ENCODE data around the gene GSTA5.
"Not testable (repeated sequence)": the region's sequence is repeated elsewhere in the genome, so short reads cannot be mapped to it uniquely, and the experiment has no call there.

The GSTA5 gene

GRCh38 chr6:52839124-52840055 lies 1.2 kb downstream of the GSTA5 start:
- H3K27me3 ChIP-seq: no peaks in the 10 kb centered on the region
- H3K4me1 ChIP-seq: no peaks in the 10 kb centered on the region
- TF ChIP-seq CTCF (IDR thresholded peaks at IDR 0.05; ENCODE audit: low read depth, low read length): peak; percentile 86
- DNase-seq: peak; percentile 78
- H3K36me3 ChIP-seq: no peaks in the 10 kb centered on the region
- H3K4me3 ChIP-seq (ENCODE audit: low read depth, low read length): no peak overlapping the region
- H3K9me3 ChIP-seq: no peaks in the 10 kb centered on the region

DNA sequence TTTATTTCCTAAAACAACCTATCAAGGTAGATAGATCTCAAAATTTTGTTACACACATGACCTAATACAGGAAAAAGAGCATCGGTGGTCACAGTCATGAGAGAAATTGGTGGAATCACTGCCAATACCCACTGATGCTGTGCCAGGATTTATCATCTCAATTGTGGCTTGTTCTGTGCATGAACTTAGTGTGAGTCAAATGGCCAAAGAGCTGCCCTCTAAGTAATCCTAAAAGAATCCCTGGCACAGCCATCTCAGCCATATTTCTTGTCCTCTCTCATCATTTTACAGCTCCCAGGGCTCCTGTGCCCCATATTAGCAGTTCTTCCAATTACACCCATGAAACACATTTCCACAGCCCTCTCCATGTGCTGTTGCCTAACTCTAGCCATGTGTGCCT lies 6.1 kb downstream of the GSTA5 start:
- H3K9me3 ChIP-seq: no peaks in the 10 kb centered on the region
- H3K4me3 ChIP-seq (ENCODE audit: low read depth, low read length): no peak overlapping the region
- H3K4me1 ChIP-seq: no peaks in the 10 kb centered on the region
- no peaks in the 10 kb centered on the region for H3K36me3 ChIP-seq
- no peak for TF ChIP-seq CTCF (IDR thresholded peaks at IDR 0.05; ENCODE audit: low read depth, low read length)
- no peaks in the 10 kb centered on the region for H3K27me3 ChIP-seq
- DNase-seq: no peak

GRCh38 chr6:52830869-52831268 lies 9.7 kb downstream of the GSTA5 start:
- H3K9me3 ChIP-seq; H3K27me3 ChIP-seq; H3K4me1 ChIP-seq; H3K36me3 ChIP-seq; DNase-seq; H3K4me3 ChIP-seq (ENCODE audit: low read depth, low read length): not testable (repeated sequence)

- no peak for TF ChIP-seq CTCF (IDR thresholded peaks at IDR 0.05; ENCODE audit: low read depth, low read length)
- DNase-seq: no peak
These were observed 11.4 kb downstream of the GSTA5 start for GRCh38 chr6:52829046-52829817.

GRCh38 chr6:52828621-52829020 lies 12.0 kb downstream of the GSTA5 start:
- H3K36me3 ChIP-seq; H3K4me1 ChIP-seq; DNase-seq; H3K4me3 ChIP-seq (ENCODE audit: low read depth, low read length); H3K9me3 ChIP-seq; H3K27me3 ChIP-seq: not testable (repeated sequence)

More at GRCh38 chr6:52829046-52829817, 11.4 kb downstream of the GSTA5 start:
- H3K27me3 ChIP-seq: no peaks in the 10 kb centered on the region
- H3K9me3 ChIP-seq: no peaks in the 10 kb centered on the region; the same call in 1 of the 2 replicates
- no peak overlapping the region for H3K4me3 ChIP-seq (ENCODE audit: low read depth, low read length)
- H3K36me3 ChIP-seq: no peaks in the 10 kb centered on the region
- H3K4me1 ChIP-seq: no peaks in the 10 kb centered on the region

DNA sequence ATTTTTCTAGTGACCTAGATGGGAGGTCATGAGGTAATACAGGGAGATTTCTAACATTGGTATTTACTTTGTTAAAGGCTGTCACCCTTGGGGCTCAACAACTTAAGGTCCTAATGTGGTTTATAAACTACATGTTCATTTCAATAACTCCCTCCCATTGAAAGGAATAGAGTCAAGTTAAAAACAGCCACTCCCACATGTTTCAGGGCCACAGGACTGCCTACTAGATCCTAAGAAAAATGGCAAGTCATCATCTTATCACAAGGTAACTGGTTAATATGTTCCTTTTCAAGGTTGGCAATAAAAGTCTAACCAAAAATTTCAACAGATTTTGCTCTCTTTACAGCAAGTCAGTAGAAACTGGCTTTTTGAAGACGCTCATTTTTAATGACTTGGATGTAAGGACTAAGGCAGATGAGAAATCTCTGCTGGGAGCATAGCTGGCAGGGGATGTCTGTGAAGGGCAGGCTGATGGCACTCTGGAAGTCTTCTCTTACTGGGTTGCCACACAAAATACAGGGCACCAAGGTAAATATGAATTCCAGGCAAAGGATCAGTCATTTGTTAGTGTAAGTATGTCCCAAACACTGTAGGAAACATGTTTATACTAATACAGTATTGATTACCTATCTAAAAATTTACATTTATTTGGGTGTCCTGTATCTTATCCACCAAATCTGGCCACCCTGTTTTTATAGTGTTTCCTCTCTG lies 13.4 kb downstream of the GSTA5 start:
- not testable (repeated sequence) for H3K9me3 ChIP-seq; H3K4me3 ChIP-seq (ENCODE audit: low read depth, low read length); H3K27me3 ChIP-seq; H3K4me1 ChIP-seq; DNase-seq; H3K36me3 ChIP-seq

DNA sequence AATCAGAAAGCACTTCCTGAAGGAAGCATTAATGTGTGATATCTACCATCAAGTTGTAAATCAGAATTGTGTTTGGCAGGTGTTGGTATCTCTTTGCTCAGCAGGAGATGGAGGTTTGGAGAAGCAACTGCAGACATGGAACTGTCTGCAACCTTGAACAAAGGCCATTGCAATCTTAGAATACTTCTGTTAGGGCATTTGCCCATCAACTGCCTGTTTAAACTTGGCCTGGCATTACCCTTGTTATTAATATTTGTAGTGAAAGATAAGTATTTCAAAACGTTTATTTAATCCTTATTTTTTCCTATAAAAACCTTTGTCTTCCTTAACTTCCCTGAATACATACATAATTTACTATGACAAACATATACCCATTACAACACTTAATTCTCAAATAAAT lies 14.1 kb downstream of the GSTA5 start:
- no peak for TF ChIP-seq CTCF (IDR thresholded peaks at IDR 0.05; ENCODE audit: low read depth, low read length)
- H3K4me3 ChIP-seq (ENCODE audit: low read depth, low read length): no peak overlapping the region
- no peaks in the 10 kb centered on the region for H3K4me1 ChIP-seq
- no peaks in the 10 kb centered on the region for H3K36me3 ChIP-seq
- no peak for DNase-seq
- H3K9me3 ChIP-seq: no peaks in the 10 kb centered on the region; the same call in 1 of the 2 replicates
- H3K27me3 ChIP-seq: no peaks in the 10 kb centered on the region

GRCh38 chr6:52825900-52826459 lies 14.6 kb downstream of the GSTA5 start:
- not testable (repeated sequence) for H3K4me1 ChIP-seq, DNase-seq

DNA sequence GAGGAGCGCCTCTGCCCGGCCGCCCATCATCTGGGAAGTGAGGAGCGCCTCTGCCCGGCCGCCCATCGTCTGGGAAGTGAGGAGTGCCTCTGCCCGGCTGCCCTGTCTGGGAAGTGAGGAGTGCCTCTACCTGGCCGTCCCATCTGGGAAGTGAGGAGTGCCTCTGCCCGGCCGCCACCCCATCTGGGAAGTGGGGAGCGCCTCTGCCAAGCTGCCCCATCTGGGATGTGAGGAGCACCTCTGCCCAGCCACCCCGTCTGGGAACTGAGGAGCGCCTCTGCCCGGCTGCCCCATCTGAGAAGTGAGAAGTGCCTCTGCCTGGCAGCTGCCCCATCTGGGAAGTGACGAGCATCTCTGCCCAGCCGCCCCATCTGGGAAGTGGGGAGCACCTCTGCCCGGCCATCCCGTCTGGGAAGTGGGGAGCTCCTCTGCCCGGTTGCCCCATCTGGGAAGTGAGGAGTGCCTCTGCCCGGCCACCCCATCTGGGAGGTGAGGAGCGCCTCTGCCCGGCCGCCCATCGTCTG lies 15.3 kb downstream of the GSTA5 start:
- H3K27me3 ChIP-seq; H3K4me3 ChIP-seq (ENCODE audit: low read depth, low read length); H3K36me3 ChIP-seq; DNase-seq; H3K4me1 ChIP-seq; H3K9me3 ChIP-seq: not testable (repeated sequence)

More at GRCh38 chr6:52825900-52826459, 14.6 kb downstream of the GSTA5 start:
- not testable (repeated sequence) for H3K4me3 ChIP-seq (ENCODE audit: low read depth, low read length); H3K9me3 ChIP-seq; H3K36me3 ChIP-seq; H3K27me3 ChIP-seq

Data from BE2C (cell line).